ENCODE results near the gene NSMCE1. TPM values are rescaled to one million over a fixed set of nuclear protein-coding genes. Genes with fewer than 3 reads are reported as not detected.

NSMCE1 gene
- total RNA-seq, 4 donors from 2014 or later = 27.7 to 41.4 (median 31.5) TPM

- Histone ChIP-seq H3K27me3 (no peaks in the 10 kb centered on the region), H3K4me1 (peaks cover 0 to 25% (median 2%) of the 10 kb centered on the region in 4 donors), H3K4me3 (no peak overlapping the region), H3K36me3 (peaks cover 0 to 80% (median 0%) of the 10 kb centered on the region in 3 donors), H3K9me3 (no peaks in the 10 kb centered on the region), H3K27ac (no peak overlapping the region)
- no peak for TF ChIP-seq EP300 (IDR thresholded peaks at IDR 0.05)
- no peak for TF ChIP-seq POLR2A (IDR thresholded peaks at IDR 0.05)
- TF ChIP-seq CTCF (IDR thresholded peaks at IDR 0.05) = no peak
- WGBS, 2 donors = 85 to 87% methylated on average over 21 of the region's 21 CpGs
- DNase-seq (ENCODE audit: low spot score in 2 of 2) = no peak
Observed at GRCh38 chr16:27228621-27229501, 39.7 kb downstream of the NSMCE1 start.

GRCh38 chr16:27228045-27228444 is 40.5 kb downstream of the NSMCE1 start:
- H3K9me3 ChIP-seq = no peaks in the 10 kb centered on the region
- H3K4me1 ChIP-seq = peaks cover 0 to 25% (median 4%) of the 10 kb centered on the region in 4 donors
- no peak for DNase-seq (ENCODE audit: low spot score in 2 of 2)
- WGBS, 2 donors = 79 to 82% methylated on average over 12 of the region's 12 CpGs
- no peak overlapping the region for H3K27ac ChIP-seq
- TF ChIP-seq POLR2A (IDR thresholded peaks at IDR 0.05) (no peak), CTCF (IDR thresholded peaks at IDR 0.05) (no peak), EP300 (IDR thresholded peaks at IDR 0.05) (no peak)
- H3K36me3 ChIP-seq = peaks cover 0 to 81% (median 0%) of the 10 kb centered on the region in 3 donors
- no peaks in the 10 kb centered on the region for H3K27me3 ChIP-seq
- H3K4me3 ChIP-seq = no peak overlapping the region

GRCh38 chr16:27226976-27227705 is 41.4 kb downstream of the NSMCE1 start:
- WGBS, 2 donors = 90 to 91% methylated on average over 14 to 16 of the region's 16 CpGs
- DNase-seq (ENCODE audit: low spot score in 2 of 2) = no peak
- TF ChIP-seq POLR2A (IDR thresholded peaks at IDR 0.05) (no peak), CTCF (IDR thresholded peaks at IDR 0.05) (no peak), EP300 (IDR thresholded peaks at IDR 0.05) (no peak)
- Histone ChIP-seq H3K4me1 (peaks cover 0 to 19% (median 8%) of the 10 kb centered on the region in 4 donors), H3K27ac (no peak overlapping the region), H3K4me3 (no peak overlapping the region), H3K9me3 (no peaks in the 10 kb centered on the region), H3K27me3 (no peaks in the 10 kb centered on the region), H3K36me3 (peaks cover 0 to 72% (median 0%) of the 10 kb centered on the region in 3 donors)

GRCh38 chr16:27226476-27226875 is 42.1 kb downstream of the NSMCE1 start:
- 82 to 87% methylated on average over 16 to 20 of the region's 20 CpGs for WGBS, 2 donors
- no peak overlapping the region for H3K4me3 ChIP-seq
- H3K27me3 ChIP-seq = no peaks in the 10 kb centered on the region
- H3K36me3 ChIP-seq = peaks cover 0 to 68% (median 0%) of the 10 kb centered on the region in 3 donors
- DNase-seq (ENCODE audit: low spot score in 2 of 2) = no peak
- H3K9me3 ChIP-seq = no peaks in the 10 kb centered on the region
- TF ChIP-seq POLR2A (IDR thresholded peaks at IDR 0.05) (no peak), CTCF (IDR thresholded peaks at IDR 0.05) (no peak), EP300 (IDR thresholded peaks at IDR 0.05) (no peak)
- H3K4me1 ChIP-seq = peaks cover 0 to 16% (median 7%) of the 10 kb centered on the region in 4 donors
- no peak overlapping the region for H3K27ac ChIP-seq
